Adrenal gland (tissue), 12 donors: ENCODE measurements around the gene ISG20L2. TPM values are rescaled to one million over a fixed set of nuclear protein-coding genes. Genes with fewer than 3 reads are reported as not detected.

Experiments
- DNase-seq, 7 donors: peaks; one replicate each; pipeline ENCODE4 v3.0.0-alpha.2; 2019 to 2020
- H3K27ac ChIP-seq, 5 donors: fragments of 200-600 bp; sonication (generic) in 4 of 5; 1 replicate in 3 of 5; 2 replicates in 2 of 5; pipeline versions ENCODE4 v1.5.1 to v1.8.0; 2016 to 2020; ENCODE audit warnings: mild to moderate bottlenecking in 1 of 5
- H3K27me3 ChIP-seq: fragments of 200-600 bp; 2 replicates; pipeline ENCODE4 v1.8.0; 2021
- H3K36me3 ChIP-seq, 2 donors: fragments of 200-600 bp; replicated peaks in 1 of 2; 1 replicate in 1 of 2; 2 replicates in 1 of 2; pipeline versions ENCODE4 v1.5.1 to v1.8.0; 2018 to 2022
- H3K4me1 ChIP-seq, 2 donors: fragments of 200-600 bp; replicated peaks in 1 of 2; 1 replicate in 1 of 2; 2 replicates in 1 of 2; pipeline versions ENCODE4 v1.5.1 to v1.8.0; 2018 to 2021
- H3K4me3 ChIP-seq, 4 donors: fragments of 200-600 bp; sonication (generic) in 3 of 4; one replicate each; pipeline ENCODE4 v1.5.1; 2016 to 2018
- H3K9me3 ChIP-seq, 3 donors: fragments of 200-600 bp; sonication (generic) in 1 of 3; replicated peaks in 1 of 3; 1 replicate in 2 of 3; 2 replicates in 1 of 3; pipeline versions ENCODE4 v1.5.1 to v1.8.0; 2016 to 2021
- CTCF ChIP-seq, 6 experiments: fragments of 450-650 bp in 4 of 6; fragments of 200-600 bp in 2 of 6; sonication (generic) in 1 of 6; IDR thresholded peaks; 1 replicate in 5 of 6; 2 replicates in 1 of 6; pipeline versions ENCODE4 v1.5.1 to v1.8.0; 2016 to 2021; ENCODE audit warnings: antibody characterized with exemption in 6 of 6, mild to moderate bottlenecking in 2 of 6, moderate library complexity in 1 of 6
- POLR2A ChIP-seq, 2 donors: fragments of 450-650 bp; IDR thresholded peaks; one replicate each; pipeline ENCODE4 v1.6.1; 2017; ENCODE audit warnings: antibody characterized with exemption in 2 of 2, mild to moderate bottlenecking in 2 of 2, moderate library complexity in 1 of 2
- WGBS, 4 donors: extraction: QIAGEN DNeasy Blood & Tissue Kit in 2 of 4; methylation state at CpG; one replicate each; pipeline versions ENCODE4 v1.1.5 to v1.1.7; 2013 to 2017; 5-methylcytosine and 5-hydroxymethylcytosine counted together
- intact Hi-C, 2 donors: fragments of 100-400 bp; cut with DNase I; formaldehyde crosslinking; loops; one replicate each; pipeline versions ENCODE4 v1.14.1 to v1.15.0; 2022 to 2023
- polyA plus RNA-seq, 3 donors: library from polyadenylated mRNA; stranded (reverse); fragments of 200-250 nt in 2 of 3; fragments of 350-450 nt in 1 of 3; fragmentation: Illumina TruSeq in 1 of 3; extraction: RNeasy Lipid Tissue Mini Kit (QIAGEN cat#74804) in 1 of 3; gene quantifications; one replicate each; pipeline ENCODE4 v1.2.3, GENCODE V29; 2013 to 2014
- total RNA-seq, 9 donors: library from RNA; depleted of rRNA in 4 of 9; stranded (reverse); fragments of >200 nt in 4 of 9; fragments of 120-200 nt in 1 of 9; fragmentation: NEBNext Ultra II Directional in 1 of 9; extraction: Animal tissue kit (Norgen Biotek cat#: 25700) in 1 of 9; gene quantifications; one replicate each; pipeline versions ENCODE4 v1.1.0 to v1.2.4, GENCODE V29; 2013 to 2023
- donor health status: healthy with polysubstance abuse.
- donor health status: Bipolar disorder and iron deficiency.
- donor health status: DM: yes; HTN: yes; CAD: no.
- donor health status: DM: no; HTN: no; CAD: no.
- donor health status: DM: no; HTN: no; CAD: no.
- donor health status: DM: yes; HTN: yes; CAD: no.

Gene ISG20L2
- total and polyA plus RNA-seq, 12 donors = 5.5 to 40.0 (median 18.3) TPM

DNA sequence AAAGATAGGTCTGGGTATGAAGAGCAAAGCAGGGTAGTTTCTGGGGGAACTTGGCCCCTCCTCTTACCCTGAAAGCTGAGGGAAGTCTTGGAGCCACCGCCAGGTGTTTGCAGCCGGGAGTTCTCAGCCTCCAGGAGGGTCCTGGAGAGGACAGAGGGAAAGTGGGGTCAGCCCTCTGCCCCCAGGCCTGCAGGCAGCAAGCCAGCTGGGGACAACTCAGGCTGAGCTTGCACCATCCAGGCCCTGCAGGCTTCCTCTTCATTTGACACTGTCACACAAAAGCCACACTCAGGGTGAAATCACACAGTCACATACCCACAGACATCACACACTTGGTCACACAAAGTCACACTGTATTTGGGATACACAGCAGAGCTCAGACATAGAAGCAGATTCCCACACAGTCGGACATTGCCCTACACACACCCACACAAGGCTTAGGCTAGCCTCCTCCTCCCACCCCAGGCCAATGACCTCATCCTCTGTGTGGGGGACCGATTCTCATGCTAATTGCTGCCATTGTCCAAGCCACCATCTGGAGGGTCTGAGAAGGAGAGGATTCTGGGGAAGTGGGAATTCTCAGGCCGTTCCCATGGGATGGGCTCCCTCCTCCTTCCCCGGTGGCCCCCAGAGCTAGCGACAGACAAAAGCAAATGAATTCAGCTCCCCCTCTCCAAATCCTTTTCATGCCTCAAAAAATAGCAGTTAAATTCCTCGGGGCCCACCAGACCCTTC is 55.0 kb downstream of the ISG20L2 start:
- TF ChIP-seq POLR2A (IDR thresholded peaks at IDR 0.05) = no peak
- TF ChIP-seq CTCF (IDR thresholded peaks at IDR 0.05) = no peak
- Histone ChIP-seq H3K27ac (no peak overlapping the region), H3K27me3 (peaks cover 28% of the 10 kb centered on the region), H3K4me3 (no peak overlapping the region), H3K4me1 (peaks cover 0 to 14% of the 10 kb centered on the region in 2 donors), H3K9me3 (no peaks in the 10 kb centered on the region), H3K36me3 (no peaks in the 10 kb centered on the region)
- intact Hi-C loops = no loop called here
- DNase-seq = no peak
- 68 to 90% (median 73%) methylated on average over 5 to 8 of the region's 8 CpGs for WGBS, 4 donors

Other genes starting within 250 kb of the ISG20L2 start
- 10 to 100 TPM in 8 of 9 donors, 1 to 10 TPM in 1; 7.8 to 89.9 (median 71.2) TPM for gene MEF2D, start 228.0 kb downstream of the ISG20L2 start, total RNA-seq
- 10 to 100 TPM; 29.1 to 37.4 (median 35.3) TPM for gene MEF2D, start 228.0 kb downstream of the ISG20L2 start, polyA plus RNA-seq
- 1 to 10 TPM in 4 of 9 donors, under 1 TPM in 5; 0.24 to 5.3 (median 0.83) TPM for gene IQGAP3, start 156.2 kb downstream of the ISG20L2 start, total RNA-seq
- gene IQGAP3, start 156.2 kb downstream of the ISG20L2 start, polyA plus RNA-seq = 1 to 10 TPM in 1 of 3 donors, under 1 TPM in 2; 0.16 to 2.2 (median 0.40) TPM
- gene TTC24, start 149.0 kb downstream of the ISG20L2 start, total RNA-seq = not detected
- under 1 TPM in 1 of 3 donors, not detected in 2; 0.20 TPM for gene TTC24, start 149.0 kb downstream of the ISG20L2 start, polyA plus RNA-seq
- 100 to 1,000 TPM in 5 of 9 donors, 10 to 100 TPM in 4; 74.6 to 132 (median 103) TPM for gene NAXE, start 137.0 kb downstream of the ISG20L2 start, total RNA-seq
- 100 to 1,000 TPM in 1 of 3 donors, 10 to 100 TPM in 2; 49.4 to 124 (median 69.9) TPM for gene NAXE, start 137.0 kb downstream of the ISG20L2 start, polyA plus RNA-seq
- 10 to 100 TPM in 8 of 9 donors, 1 to 10 TPM in 1; 7.8 to 42.4 (median 24.3) TPM for gene GPATCH4, start 127.3 kb downstream of the ISG20L2 start, total RNA-seq
- 10 to 100 TPM; 13.9 to 72.2 (median 39.3) TPM for gene GPATCH4, start 127.3 kb downstream of the ISG20L2 start, polyA plus RNA-seq
- 1 to 10 TPM in 2 of 9 donors, under 1 TPM in 4, not detected in 3; 0.17 to 1.5 (median 0.73) TPM for gene HAPLN2, start 109.4 kb downstream of the ISG20L2 start, total RNA-seq
- gene HAPLN2, start 109.4 kb downstream of the ISG20L2 start, polyA plus RNA-seq = 1 to 10 TPM in 2 of 3 donors, not detected in 1; 2.2 to 3.1 TPM
- gene BCAN, start 86.6 kb downstream of the ISG20L2 start, total RNA-seq = 10 to 100 TPM in 3 of 9 donors, under 1 TPM in 4, not detected in 2; 0.11 to 36.3 (median 0.57) TPM
- gene BCAN, start 86.6 kb downstream of the ISG20L2 start, polyA plus RNA-seq = 10 to 100 TPM in 1 of 3 donors, 1 to 10 TPM in 2; 2.4 to 24.9 (median 8.9) TPM
- 10 to 100 TPM in 6 of 9 donors, 1 to 10 TPM in 3; 7.7 to 22.9 (median 13.6) TPM for gene NES, start 51.4 kb downstream of the ISG20L2 start, total RNA-seq
- gene NES, start 51.4 kb downstream of the ISG20L2 start, polyA plus RNA-seq = 10 to 100 TPM; 13.2 to 26.9 (median 18.0) TPM
- 10 to 100 TPM in 1 of 9 donors, 1 to 10 TPM in 8; 3.1 to 11.6 (median 7.0) TPM for gene CRABP2, start 23.2 kb downstream of the ISG20L2 start, total RNA-seq
- 10 to 100 TPM in 2 of 3 donors, 1 to 10 TPM in 1; 5.0 to 17.8 (median 11.2) TPM for gene CRABP2, start 23.2 kb downstream of the ISG20L2 start, polyA plus RNA-seq
- 100 to 1,000 TPM in 1 of 9 donors, 10 to 100 TPM in 8; 22.3 to 140 (median 28.9) TPM for gene METTL25B, start 297 bp downstream of the ISG20L2 start, total RNA-seq
- gene METTL25B, start 297 bp downstream of the ISG20L2 start, polyA plus RNA-seq = 100 to 1,000 TPM in 1 of 3 donors, 10 to 100 TPM in 2; 17.4 to 127 (median 68.6) TPM
- gene MRPL24, start 12.3 kb upstream of the ISG20L2 start, total RNA-seq = 100 to 1,000 TPM in 5 of 9 donors, 10 to 100 TPM in 4; 46.7 to 140 (median 104) TPM
- gene MRPL24, start 12.3 kb upstream of the ISG20L2 start, polyA plus RNA-seq = 100 to 1,000 TPM; 154 to 294 (median 239) TPM
- gene HDGF, start 22.9 kb upstream of the ISG20L2 start, total RNA-seq = 100 to 1,000 TPM; 119 to 159 (median 144) TPM
- gene HDGF, start 22.9 kb upstream of the ISG20L2 start, polyA plus RNA-seq = 100 to 1,000 TPM in 1 of 3 donors, 10 to 100 TPM in 2; 62.0 to 199 (median 96.0) TPM
- gene PRCC, start 38.8 kb upstream of the ISG20L2 start, total RNA-seq = 10 to 100 TPM; 35.9 to 77.5 (median 56.9) TPM
- 100 to 1,000 TPM in 1 of 3 donors, 10 to 100 TPM in 2; 63.4 to 137 (median 67.6) TPM for gene PRCC, start 38.8 kb upstream of the ISG20L2 start, polyA plus RNA-seq
- gene SH2D2A, start 88.1 kb upstream of the ISG20L2 start, total RNA-seq = 1 to 10 TPM in 5 of 9 donors, under 1 TPM in 3, not detected in 1; 0.11 to 4.8 (median 2.2) TPM
- 1 to 10 TPM in 1 of 3 donors, under 1 TPM in 2; 0.40 to 3.9 (median 0.91) TPM for gene SH2D2A, start 88.1 kb upstream of the ISG20L2 start, polyA plus RNA-seq
- 1 to 10 TPM in 1 of 9 donors, under 1 TPM in 6, not detected in 2; 0.04 to 1.3 (median 0.28) TPM for gene INSRR, start 130.4 kb upstream of the ISG20L2 start, total RNA-seq
- 1 to 10 TPM in 2 of 3 donors, under 1 TPM in 1; 0.22 to 8.7 (median 1.5) TPM for gene INSRR, start 130.4 kb upstream of the ISG20L2 start, polyA plus RNA-seq
- gene NTRK1, start 132.1 kb upstream of the ISG20L2 start, total RNA-seq = 10 to 100 TPM in 1 of 9 donors, 1 to 10 TPM in 3, under 1 TPM in 4, not detected in 1; 0.26 to 11.2 (median 3.2) TPM
- gene NTRK1, start 132.1 kb upstream of the ISG20L2 start, polyA plus RNA-seq = 10 to 100 TPM in 2 of 3 donors, 1 to 10 TPM in 1; 1.1 to 22.6 (median 13.6) TPM
- gene PEAR1, start 165.0 kb upstream of the ISG20L2 start, total RNA-seq = 10 to 100 TPM in 5 of 9 donors, 1 to 10 TPM in 4; 4.5 to 31.1 (median 11.0) TPM
- 10 to 100 TPM in 1 of 3 donors, 1 to 10 TPM in 2; 4.2 to 15.1 (median 6.2) TPM for gene PEAR1, start 165.0 kb upstream of the ISG20L2 start, polyA plus RNA-seq
- gene LRRC71, start 191.9 kb upstream of the ISG20L2 start, total RNA-seq = under 1 TPM in 5 of 9 donors, not detected in 4; 0.11 to 0.39 (median 0.26) TPM
- gene LRRC71, start 191.9 kb upstream of the ISG20L2 start, polyA plus RNA-seq = 1 to 10 TPM in 2 of 3 donors, under 1 TPM in 1; 0.20 to 4.6 (median 1.2) TPM